T1000 (cell line): ENCODE results near the gene LGSN.
"Not testable (repeated sequence)": the region's sequence is repeated elsewhere in the genome, so short reads cannot be mapped to it uniquely, and the experiment has no call there.

Source experiments
- DNase-seq: peaks from one replicate; lab custom pipeline; 2025; ENCODE audit warnings: mixed read lengths; lab: John Stamatoyannopoulos, UW

The LGSN gene, protein sequence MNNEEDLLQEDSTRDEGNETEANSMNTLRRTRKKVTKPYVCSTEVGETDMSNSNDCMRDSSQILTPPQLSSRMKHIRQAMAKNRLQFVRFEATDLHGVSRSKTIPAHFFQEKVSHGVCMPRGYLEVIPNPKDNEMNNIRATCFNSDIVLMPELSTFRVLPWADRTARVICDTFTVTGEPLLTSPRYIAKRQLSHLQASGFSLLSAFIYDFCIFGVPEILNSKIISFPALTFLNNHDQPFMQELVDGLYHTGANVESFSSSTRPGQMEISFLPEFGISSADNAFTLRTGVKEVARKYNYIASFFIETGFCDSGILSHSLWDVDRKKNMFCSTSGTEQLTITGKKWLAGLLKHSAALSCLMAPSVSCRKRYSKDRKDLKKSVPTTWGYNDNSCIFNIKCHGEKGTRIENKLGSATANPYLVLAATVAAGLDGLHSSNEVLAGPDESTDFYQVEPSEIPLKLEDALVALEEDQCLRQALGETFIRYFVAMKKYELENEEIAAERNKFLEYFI

DNA sequence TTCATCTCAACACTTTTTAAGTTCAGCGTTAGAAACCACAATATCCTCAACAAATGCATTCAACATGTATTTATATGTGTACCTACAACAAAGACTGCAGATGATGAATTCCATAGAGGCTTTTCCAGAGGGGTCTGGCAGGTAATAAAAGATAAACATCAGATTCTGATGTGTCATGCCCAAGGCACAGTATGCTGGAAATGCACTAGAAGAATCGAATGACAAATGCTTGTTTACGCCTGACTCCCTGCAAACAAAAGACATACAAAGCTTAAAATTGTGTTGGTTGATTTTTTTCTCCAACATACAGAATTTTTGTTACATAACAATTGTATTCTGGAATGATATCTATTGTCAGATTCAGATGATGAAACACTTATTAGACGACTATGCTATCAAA is at the start of gene LGSN:
Gene LGSN (minus strand): TSS at position 45 of the 400 bp plus-strand sequence. CDS start 40 bp downstream, at position 5.
- DNase-seq, result no peak

DNA sequence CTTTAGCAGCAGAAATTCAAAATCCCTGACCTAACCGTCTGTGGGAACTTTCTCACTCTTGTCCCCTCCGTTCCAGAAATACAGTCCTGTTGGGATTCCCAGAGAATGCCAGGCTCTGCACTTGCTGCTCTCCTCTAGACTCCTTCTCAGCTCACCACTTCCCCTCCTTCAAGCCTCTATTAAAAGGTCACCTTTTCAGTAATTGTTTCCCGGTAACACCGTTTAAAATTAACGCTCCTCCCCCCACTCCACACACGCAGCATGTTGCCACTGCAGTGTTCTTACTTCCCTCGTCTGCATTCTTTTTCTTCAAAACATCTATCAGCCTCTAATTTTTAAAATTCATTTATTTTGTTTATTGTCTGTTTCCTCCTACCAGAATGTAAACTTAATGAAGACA is 48.6 kb upstream of the LGSN start:
- DNase-seq, result no peak

DNA sequence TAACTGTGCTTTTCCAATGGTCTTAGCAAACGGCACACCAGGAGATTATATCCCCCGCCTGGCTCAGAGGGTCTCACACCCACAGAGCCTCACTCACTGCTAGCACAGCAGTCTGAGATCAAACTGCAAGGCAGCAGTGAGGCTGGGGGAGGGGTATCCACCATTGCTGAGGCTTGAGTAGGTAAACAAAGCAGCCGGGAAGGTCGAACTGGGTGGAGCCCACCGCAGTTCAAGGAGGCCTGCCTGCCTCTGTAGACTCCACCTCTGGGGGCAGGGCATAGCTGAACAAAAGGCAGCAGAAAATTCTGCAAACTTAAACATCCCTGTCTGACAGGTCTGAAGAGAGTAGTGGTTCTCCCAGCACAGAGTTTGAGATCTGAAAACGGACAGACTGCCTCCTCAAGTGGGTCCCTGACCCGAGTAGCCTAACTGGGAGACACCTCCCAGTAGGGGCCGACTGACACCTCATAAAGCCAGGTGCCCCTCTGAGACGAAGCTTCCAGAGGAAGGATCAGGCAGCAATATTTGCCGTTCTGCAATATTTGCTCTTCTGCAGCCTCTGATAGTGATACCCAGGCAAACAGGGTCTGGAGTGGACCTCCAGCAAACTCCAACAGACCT is 42.8 kb upstream of the LGSN start:
- not testable (repeated sequence) for DNase-seq

DNA sequence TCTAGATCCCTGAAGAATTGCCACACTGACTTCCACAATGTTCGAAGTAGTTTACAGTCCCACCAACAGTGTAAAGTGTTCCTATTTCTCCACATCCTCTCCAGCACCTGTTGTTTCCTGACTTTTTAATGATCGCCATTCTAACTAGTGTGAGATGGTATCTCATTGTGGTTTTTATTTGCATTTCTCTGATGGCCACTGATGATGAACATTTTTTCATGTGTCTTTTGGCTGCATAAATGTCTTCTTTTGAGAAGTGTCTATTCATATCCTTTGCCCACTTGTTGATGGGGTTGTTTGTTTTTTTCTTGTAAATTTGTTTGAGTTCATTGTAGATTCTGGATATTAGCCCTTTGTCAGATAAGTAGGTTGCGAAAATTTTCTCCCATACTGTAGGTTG is 37.6 kb upstream of the LGSN start:
- not testable (repeated sequence) for DNase-seq

DNA sequence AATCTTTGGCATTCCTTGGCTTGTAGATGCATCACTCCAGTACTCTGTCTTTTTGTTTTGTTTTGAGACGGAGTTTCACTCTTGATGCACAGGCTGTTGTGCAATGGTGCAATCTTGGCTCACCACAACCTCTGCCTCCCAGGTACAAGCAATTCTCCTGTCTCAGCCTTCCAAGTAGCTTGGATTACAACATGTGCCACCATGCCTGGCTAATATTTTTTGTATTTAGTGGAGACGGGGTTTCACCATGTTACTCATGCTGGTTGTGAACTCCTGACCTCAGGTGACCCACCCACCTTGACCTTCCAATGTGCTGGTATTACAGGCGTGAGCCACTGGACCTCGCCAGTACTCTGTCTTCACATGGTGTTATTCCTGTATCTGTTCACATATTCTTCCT is 35.8 kb upstream of the LGSN start:
- no peak for DNase-seq

DNA sequence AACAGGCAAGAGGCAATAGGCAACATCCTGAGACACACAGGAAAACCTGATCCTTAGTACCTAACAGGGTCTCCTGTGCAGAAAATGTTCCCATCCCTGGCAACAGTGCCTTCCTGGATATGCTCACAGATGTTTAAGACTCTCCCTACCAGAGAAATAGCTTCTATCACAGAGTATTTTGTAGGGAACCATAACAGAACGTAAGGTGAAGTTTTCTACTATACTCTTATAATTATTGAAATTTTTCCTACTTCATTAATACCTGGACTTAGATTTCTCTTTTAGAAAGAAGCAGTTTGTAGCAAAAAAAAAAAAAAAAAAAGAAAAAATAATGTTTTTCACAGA is 33.5 kb upstream of the LGSN start:
- DNase-seq, result no peak

DNA sequence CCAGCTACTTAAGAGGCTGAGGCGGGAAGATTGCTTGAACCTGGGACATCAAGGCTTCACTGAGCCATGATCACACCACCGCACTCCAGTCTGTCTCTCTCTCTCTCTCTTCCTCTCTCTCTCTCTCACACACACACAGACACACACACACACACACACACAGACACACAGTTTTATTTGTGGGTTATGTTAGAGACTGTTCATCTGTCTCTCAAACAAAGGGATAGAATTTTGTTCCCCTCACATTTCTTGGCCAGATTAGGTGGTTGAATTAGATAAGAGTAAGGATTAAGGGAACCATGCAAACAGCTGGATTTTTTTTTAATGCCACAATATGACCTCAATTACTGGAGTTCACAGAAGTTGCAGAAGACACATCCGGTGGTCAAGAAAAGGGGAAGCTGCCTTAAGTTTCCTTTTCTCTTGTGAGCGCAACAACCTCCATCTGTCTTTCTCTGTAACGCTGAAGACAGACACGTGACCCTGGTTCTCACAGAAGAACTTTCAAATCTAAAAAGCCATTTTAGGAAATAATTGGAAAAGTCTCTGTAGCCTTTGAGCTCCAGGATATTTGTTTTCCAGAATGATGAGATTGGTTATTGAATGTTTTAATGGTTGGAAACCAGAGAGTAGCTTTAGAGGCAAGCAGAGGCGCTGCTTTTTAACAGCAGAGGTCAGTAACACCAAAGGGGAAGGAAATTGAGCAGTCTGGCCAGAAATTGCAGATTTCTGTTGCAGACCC is 32.9 kb upstream of the LGSN start:
- DNase-seq, result no peak

DNA sequence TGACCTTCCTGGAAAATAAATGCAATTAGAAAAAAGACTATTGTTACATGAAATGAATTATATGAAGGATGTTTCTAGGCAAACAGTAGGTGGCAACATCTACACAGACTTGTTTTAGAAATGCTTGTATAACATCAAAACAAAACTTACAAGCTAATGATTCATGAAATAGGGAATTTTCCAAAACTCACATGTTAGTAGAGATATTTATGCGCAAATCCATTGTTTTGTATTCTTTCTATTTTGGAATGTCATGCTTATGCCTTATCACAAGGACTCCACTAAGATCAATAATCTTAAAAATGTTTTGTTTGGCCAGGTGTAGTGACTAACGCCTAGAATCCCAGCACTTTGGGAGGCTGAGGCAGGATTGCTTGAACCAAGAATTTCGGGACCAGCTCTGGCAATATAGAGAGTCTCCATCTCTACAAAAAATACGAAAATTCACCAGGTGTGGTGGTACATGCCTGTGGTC is 32.3 kb upstream of the LGSN start:
- DNase-seq, result no peak

DNA sequence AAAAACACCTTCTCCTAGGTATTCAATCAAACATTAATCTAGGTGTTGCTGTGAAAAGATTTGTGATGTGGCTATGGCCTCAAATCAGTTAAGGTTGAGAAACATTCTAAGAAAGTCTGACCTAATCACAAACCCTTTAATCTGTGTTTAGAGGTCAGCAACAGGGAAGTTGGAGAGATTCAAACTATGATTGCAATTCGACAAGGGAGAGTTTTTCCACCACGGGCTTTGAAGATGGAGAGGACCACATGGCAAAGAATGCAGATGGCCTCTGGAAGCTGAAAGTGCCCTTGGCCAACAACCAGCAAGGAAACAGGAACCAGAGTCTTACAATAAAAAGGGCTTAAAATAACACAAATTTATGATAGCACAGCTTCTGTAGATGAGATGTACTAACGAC is 29.6 kb upstream of the LGSN start:
- DNase-seq, result no peak

DNA sequence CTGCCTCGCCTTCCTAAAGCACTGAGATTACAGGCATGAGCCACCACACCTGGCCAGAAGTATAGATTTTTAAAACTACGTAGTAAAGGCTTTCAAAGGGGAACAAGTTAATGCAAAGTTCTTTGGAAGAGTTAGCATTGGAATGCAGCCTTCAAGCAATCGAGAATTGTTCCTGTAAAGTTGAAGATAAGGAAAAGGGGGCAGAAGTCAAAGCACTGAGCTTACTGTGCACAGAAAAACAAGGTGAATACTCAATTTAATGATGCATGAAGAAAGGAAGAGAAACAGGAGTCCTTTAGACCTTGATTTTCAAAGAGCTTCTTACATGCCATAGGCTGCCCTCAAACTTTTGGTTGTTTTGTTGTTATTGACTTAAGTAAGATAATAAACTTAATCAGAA is 29.1 kb upstream of the LGSN start:
- DNase-seq, result no peak

DNA sequence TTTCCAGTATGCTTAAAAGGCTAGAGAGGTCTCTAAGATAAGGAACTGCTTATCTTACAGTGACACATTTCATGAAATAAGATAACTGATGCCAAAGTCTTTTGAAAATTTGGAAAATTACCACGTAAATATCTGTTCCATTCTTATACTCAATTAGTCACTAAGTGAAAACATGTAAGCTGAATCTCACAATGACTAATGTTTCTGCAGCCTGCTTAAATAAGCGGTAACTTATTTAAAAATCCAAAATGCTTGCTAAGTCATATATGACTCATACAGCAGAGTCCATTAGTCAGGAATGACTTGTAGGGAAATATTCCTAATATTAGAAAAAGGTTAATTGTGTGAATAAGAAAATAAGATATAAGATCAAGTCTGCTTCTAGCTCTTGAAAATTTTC is 27.8 kb upstream of the LGSN start:
- no peak for DNase-seq

DNA sequence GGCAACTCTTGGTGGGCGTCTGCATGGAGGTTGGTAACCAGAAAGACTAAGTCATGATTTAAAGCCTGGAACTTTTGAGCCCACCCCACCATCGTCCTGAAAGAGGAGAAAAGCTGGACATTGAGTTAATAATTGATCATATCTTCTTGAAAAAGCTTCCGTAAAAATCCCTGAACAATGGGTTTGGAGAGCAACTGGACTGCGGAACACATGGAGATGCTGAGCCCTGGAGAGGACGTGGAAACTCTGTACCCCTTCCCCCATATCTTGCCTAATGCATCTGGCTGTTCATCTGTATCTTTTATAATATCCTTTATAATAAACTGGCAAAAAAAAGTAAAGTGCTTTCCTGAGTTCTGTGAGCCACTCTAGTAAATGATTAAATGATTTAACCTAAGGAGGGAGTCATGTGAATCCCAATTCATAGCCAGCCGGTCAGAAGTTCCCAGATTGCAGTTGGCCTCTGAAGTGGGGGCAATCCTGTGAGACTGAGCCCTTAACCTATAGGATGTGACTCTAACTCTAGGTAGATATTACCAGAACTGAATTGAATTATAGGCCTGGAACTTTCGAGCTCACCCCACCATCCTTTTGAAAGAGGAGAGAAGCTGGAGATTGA is 26.5 kb upstream of the LGSN start:
- DNase-seq, result no peak

DNA sequence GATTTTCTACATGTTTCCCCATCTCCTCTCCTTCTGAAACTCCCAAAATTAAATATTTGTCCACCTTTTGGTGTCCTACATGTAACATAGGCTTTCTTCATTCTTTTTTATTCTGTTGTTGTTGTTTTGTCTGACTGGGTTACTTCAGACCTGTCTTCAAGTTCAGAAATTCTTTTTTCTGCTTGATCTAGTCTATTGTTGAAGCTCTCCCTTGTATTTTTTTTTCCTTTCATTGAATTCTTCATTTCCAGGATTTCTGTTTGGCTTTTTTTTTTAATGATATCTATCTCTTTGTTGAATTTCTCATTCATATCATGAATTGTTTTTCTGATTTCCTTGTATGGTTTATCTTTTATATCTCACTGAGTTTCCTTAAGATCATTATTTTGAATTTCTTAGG is 20.6 kb upstream of the LGSN start:
- DNase-seq, result no peak

DNA sequence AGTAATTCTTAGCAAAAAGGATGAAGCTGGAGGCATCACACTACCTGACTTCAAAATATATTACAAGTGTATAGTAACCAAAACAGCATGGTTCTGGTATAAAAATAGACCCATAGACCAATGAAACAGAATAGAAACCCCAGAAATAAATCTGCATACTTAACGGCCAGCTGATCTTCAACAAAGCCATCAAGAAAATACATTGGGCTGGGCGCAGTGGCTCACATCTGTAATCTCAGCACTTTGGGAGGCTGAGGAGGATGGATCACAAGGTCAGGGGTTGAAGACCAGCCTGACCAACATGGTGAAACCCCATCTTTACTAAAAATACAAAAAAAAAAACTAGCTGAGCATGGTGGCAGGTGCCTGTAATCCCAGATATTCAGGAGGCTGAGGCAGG is 14.9 kb upstream of the LGSN start:
- DNase-seq, result not testable (repeated sequence)

DNA sequence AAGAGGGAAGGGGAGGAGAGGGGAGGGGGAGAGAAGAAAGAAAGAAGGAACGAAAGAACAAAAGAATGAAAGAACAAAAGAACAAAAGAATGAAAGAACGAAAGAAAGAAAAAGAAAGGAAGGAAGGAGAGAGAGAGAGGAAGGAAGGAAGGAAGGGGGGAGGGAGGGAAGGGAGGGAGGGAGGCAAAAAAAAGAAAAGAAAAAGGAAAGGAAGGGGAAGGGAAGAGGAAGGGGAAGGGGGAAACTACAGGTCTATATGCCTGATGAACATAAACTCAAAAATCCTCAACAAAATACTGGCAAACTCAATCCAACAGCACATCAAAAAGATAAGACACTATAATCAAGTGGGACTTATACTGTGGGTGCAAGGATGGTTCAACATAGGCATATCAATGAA is 13.7 kb upstream of the LGSN start:
- DNase-seq, result no peak

DNA sequence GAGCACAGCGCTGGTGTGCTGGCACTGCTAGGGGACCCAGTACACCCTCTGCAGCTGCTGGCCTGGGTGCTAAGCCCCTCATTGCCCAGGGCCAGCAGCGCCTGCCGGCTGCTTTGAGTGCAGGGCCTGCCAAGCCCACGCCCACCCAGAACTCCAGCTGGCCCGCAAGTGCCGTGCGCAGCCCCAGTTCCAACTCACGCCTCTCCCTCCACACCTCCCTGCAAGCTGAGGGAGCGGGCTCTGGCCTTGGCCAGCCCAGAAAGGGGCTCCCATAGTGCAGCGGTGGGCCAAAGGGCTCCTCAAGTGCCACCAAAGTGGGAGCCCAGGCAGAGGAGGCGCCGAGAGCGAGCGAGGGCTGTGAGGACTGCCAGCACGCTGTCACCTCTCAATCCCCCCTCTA is 6.8 kb upstream of the LGSN start:
- DNase-seq, result not testable (repeated sequence)

DNA sequence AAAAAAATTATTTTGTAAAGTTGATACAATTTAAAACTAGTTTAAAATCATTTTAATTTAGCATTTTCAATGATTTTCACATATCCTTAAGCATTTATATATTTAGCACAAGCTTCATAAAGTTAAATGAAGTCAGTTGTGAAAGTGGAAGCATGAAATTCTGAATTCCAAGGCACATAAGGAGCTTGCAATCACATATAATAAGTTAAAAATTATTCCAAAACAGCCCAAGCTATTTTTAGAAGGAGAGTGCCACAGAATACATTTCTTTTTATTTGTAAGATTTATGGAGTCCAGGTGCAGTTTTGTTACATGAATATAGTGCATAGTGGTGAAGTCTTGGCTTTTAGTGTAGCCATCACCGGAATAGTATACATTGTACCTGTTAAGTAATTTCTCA is 3.2 kb upstream of the LGSN start:
- DNase-seq, result no peak

DNA sequence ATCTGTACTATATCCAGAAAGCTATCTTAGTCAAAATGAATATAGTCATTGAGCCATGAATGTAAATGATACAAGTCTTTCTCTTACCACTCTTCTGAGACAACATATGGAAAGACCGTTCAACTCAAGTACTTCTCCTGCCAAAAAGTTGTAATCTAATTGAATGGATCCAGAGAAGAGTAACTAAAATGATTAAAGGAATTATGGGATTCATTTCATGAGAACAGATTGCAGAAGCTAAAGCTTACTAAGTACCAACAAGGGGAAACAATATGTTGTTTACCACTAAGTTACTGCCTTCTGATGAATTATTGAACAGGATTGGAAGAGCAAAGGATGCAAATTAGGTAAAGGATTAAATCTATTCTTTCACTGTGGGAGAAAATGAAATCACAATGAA is 2.0 kb upstream of the LGSN start:
- no peak for DNase-seq

DNA sequence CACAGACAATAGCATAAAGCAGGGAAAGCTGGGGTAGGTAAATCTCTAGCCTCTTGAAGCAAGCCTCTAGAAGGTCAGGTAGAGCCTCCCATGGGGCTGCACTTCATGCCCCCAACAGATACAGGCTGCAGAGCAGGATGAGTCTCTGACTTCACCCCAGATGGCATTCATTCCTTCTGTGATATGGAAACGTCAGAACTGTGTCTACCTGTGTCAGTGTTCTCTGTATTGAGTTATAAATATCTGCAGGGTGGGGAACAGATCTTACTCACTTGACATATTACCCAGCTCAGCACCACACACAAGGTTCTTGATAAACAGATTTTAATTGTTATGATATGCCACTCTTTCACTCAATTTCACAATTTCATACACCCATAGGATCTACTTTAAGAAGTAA is 2.1 kb downstream of the LGSN start:
- DNase-seq, result no peak

DNA sequence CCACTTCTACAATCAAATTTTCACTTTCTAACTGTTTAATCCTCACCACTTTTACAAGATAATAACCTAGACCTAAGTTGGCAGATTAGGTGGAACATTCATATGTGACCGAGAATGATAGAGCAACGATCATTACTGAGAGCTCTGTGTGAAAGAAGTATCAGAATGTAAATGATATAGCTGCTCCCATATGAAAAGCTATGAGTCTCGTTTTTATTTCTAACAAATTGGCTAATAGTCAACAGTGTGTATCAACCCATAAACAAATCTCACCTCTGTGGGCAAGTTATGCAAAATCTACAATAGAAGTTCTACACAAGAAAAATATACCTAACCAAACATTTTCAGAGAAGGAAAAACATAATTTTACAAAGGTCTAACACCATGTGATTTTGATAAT is 3.7 kb downstream of the LGSN start:
- no peak for DNase-seq

DNA sequence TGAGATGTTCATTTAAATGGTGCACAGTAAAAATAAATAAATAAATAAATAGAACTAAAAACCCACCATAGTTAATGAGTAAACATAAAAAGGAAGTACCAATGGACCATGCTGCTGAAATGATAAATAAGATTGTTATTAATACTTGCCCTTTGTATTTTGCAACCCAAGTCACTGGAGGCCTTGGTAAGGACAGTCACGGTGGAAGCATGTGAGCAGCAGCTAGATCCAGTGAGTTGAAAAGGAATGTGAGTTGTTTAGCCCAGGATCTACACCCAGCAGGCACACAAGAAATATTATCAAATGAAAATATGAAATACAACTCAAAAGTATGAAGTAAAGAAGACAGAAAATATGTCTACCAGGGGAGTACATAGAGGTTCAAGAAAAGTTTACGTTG is 6.7 kb downstream of the LGSN start:
- DNase-seq, result no peak

DNA sequence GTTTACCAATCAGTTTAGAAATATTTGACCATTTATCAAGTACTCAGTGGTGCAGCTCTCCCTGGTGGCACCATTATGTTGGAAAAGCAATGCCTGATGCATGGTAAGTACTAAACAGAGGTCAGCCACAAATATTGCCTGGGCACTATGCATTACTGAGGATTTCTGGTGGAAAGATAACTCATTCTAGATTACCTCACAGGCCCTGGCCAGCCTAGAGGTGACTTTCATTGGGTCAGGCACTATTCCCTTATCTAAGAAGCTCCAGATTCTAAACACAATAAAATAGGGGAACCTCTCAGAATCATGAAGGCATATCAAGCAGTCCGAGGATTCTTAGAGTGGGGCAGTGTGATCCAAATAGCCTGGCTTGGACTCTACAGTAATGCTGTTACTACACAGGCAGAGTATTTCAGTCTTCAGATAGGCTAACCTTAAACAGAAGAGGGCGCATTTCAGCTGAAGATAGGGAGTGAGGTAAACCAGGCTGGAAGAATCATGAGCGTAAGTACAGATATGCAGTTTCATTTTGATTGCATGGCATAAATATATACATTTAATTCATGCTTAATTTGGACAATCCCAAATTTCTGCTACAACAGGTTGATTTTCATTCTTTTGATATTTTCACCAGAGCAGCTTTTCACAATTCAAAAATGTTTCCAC is 12.1 kb downstream of the LGSN start:
- DNase-seq, result no peak
